Transverse colon (tissue), 4 donors: ENCODE measurements around the gene SNX8. TPM values are rescaled to one million over a fixed set of nuclear protein-coding genes. Genes with fewer than 3 reads are reported as not detected.
"Not testable (repeated sequence)": the region's sequence is repeated elsewhere in the genome, so short reads cannot be mapped to it uniquely, and the experiment has no call there.

ENCODE experiments used
- DNase-seq: peaks from one replicate; pipeline ENCODE4 v3.0.0-alpha.2; 2019
- H3K27ac ChIP-seq, 4 donors: fragments of 200-600 bp; sonication (generic); 2 replicates each; pipeline ENCODE4 v1.5.1; 2016 to 2018; ENCODE audit warnings: inconsistent platforms in 4 of 4
- H3K27me3 ChIP-seq: fragments of 200-600 bp; sonication (generic); 2 replicates; pipeline ENCODE4 v1.5.1; 2017; ENCODE audit warnings: inconsistent platforms
- H3K36me3 ChIP-seq, 4 donors: fragments of 200-600 bp; sonication (generic); 2 replicates each; pipeline ENCODE4 v1.5.1; 2017 to 2019; ENCODE audit warnings: inconsistent platforms in 4 of 4
- H3K4me1 ChIP-seq, 4 donors: fragments of 200-600 bp; sonication (generic); 2 replicates each; pipeline ENCODE4 v1.5.1; 2017 to 2020; ENCODE audit warnings: inconsistent platforms in 4 of 4
- H3K4me3 ChIP-seq, 4 donors: fragments of 200-600 bp; sonication (generic); 1 replicate in 1 of 4; 2 replicates in 3 of 4; pipeline versions ENCODE4 v1.5.1 to v1.6.1; 2017 to 2019; ENCODE audit warnings: inconsistent platforms in 4 of 4
- H3K9me3 ChIP-seq, 2 donors: fragments of 200-600 bp; sonication (generic); 2 replicates each; pipeline ENCODE4 v1.5.1; 2017 to 2019; ENCODE audit warnings: inconsistent platforms in 2 of 2
- EP300 ChIP-seq: sonication (generic); formaldehyde crosslinking; IDR thresholded peaks from one replicate; pipeline ENCODE4 v1.6.1; 2017; ENCODE audit warnings: antibody characterized with exemption, low read depth
- POLR2A ChIP-seq: fragments of 450-650 bp; IDR thresholded peaks from one replicate; pipeline ENCODE4 v1.6.1; 2016; ENCODE audit warnings: antibody characterized with exemption, mild to moderate bottlenecking, moderate library complexity
- POLR2AphosphoS5 ChIP-seq, 3 donors: sonication (generic); formaldehyde crosslinking; IDR thresholded peaks; one replicate each; pipeline ENCODE4 v1.6.1; 2016; ENCODE audit warnings: antibody characterized with exemption in 3 of 3
- WGBS, 2 donors: methylation state at CpG; one replicate each; pipeline ENCODE4 v1.1.5; 2018; ENCODE audit warnings: low coverage in 1 of 2; 5-methylcytosine and 5-hydroxymethylcytosine counted together
- in situ Hi-C, 4 donors: fragments of 200-750 bp; cut with MboI; loops; one replicate each; pipeline versions ENCODE4 v1.15.0 to v1.15.1; 2017; ENCODE audit warnings: low sequenced_read_pairs in 3 of 4, low pct_ligation_motif_present in 1 of 4, low pct_unique_long_range_greater_than_20kb in 1 of 4
- intact Hi-C: fragments of 100-400 bp; cut with DNase I; formaldehyde crosslinking; loops from one replicate; pipeline ENCODE4 v1.15.1; 2023; ENCODE audit warnings: low total_unique reads
- total RNA-seq, 4 donors: library from RNA; depleted of rRNA; stranded (reverse); fragments of >200 nt; gene quantifications; one replicate each; pipeline ENCODE4 v1.1.0, GENCODE V29; 2016
- TF ChIP-seq, protein P1 (sequence below), 5 experiments: fragments of 200-600 bp in 3 of 5; fragments of 450-650 bp in 2 of 5; sonication (generic) in 3 of 5; IDR thresholded peaks; 1 replicate in 2 of 5; 2 replicates in 3 of 5; pipeline ENCODE4 v1.5.1; 2016 to 2017; ENCODE audit warnings: antibody characterized with exemption in 5 of 5, inconsistent platforms in 3 of 5, mild to moderate bottlenecking in 2 of 5, moderate library complexity in 1 of 5

Gene SNX8
- total RNA-seq, 4 donors from 2014 or later = 3.8 to 27.3 (median 9.2) TPM

GRCh38 chr7:2316578-2316977, 2.3 kb upstream of the SNX8 start:
- H3K4me3 ChIP-seq = no peak overlapping the region
- intact Hi-C loops (no loop called here), in situ Hi-C loops (no loop called here)
- TF ChIP-seq POLR2A = no peak
- TF ChIP-seq, protein P1, sequence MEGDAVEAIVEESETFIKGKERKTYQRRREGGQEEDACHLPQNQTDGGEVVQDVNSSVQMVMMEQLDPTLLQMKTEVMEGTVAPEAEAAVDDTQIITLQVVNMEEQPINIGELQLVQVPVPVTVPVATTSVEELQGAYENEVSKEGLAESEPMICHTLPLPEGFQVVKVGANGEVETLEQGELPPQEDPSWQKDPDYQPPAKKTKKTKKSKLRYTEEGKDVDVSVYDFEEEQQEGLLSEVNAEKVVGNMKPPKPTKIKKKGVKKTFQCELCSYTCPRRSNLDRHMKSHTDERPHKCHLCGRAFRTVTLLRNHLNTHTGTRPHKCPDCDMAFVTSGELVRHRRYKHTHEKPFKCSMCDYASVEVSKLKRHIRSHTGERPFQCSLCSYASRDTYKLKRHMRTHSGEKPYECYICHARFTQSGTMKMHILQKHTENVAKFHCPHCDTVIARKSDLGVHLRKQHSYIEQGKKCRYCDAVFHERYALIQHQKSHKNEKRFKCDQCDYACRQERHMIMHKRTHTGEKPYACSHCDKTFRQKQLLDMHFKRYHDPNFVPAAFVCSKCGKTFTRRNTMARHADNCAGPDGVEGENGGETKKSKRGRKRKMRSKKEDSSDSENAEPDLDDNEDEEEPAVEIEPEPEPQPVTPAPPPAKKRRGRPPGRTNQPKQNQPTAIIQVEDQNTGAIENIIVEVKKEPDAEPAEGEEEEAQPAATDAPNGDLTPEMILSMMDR (IDR thresholded peaks at IDR 0.05) = no peak
- no peak for TF ChIP-seq EP300
- TF ChIP-seq POLR2AphosphoS5 (IDR thresholded peaks at IDR 0.05) = no peak
- no peak for DNase-seq
- H3K9me3 ChIP-seq = no peaks in the 10 kb centered on the region
- no peaks in the 10 kb centered on the region for H3K27me3 ChIP-seq
- 83 to 86% methylated on average over 1 of the region's 1 CpG for WGBS, 2 donors
- peaks cover 0 to 8% (median 6%) of the 10 kb centered on the region in 4 donors for H3K4me1 ChIP-seq
- H3K27ac ChIP-seq = no peak overlapping the region
- H3K36me3 ChIP-seq = no peaks in the 10 kb centered on the region

- TF ChIP-seq, protein P1 (IDR thresholded peaks at IDR 0.05) = no peak
- TF ChIP-seq POLR2AphosphoS5 (IDR thresholded peaks at IDR 0.05) (no peak), EP300 (no peak), POLR2A (no peak)
- no peaks in the 10 kb centered on the region for H3K9me3 ChIP-seq
- WGBS, 2 donors = 83 to 92% methylated on average over 1 of the region's 1 CpG
- no peaks in the 10 kb centered on the region for H3K27me3 ChIP-seq
- H3K36me3 ChIP-seq = no peaks in the 10 kb centered on the region
- in situ Hi-C loops (no loop called here), intact Hi-C loops (no loop called here)
- no peak overlapping the region for H3K4me3 ChIP-seq
- DNase-seq = no peak
- peaks cover 0 to 8% (median 6%) of the 10 kb centered on the region in 4 donors for H3K4me1 ChIP-seq
- no peak overlapping the region for H3K27ac ChIP-seq
Measured at GRCh38 chr7:2315787-2316186, 1.5 kb upstream of the SNX8 start.

GRCh38 chr7:2314956-2315530, 802 bp upstream of the SNX8 start:
- intact Hi-C loops, H3K27me3 ChIP-seq, in situ Hi-C loops, H3K9me3 ChIP-seq, H3K36me3 ChIP-seq, H3K4me1 ChIP-seq, DNase-seq, H3K4me3 ChIP-seq: not testable (repeated sequence)
- 62 to 68% methylated on average over 3 of the region's 3 CpGs for WGBS, 2 donors
- H3K27ac ChIP-seq = peak overlapping the region in 3 of 4 donors; percentile 35 to 90 (median 61)

- H3K36me3 ChIP-seq = no peaks in the 10 kb centered on the region
- H3K27me3 ChIP-seq = no peaks in the 10 kb centered on the region
- TF ChIP-seq POLR2AphosphoS5 (IDR thresholded peaks at IDR 0.05) = no peak
- TF ChIP-seq POLR2A = no peak
- no peak for TF ChIP-seq EP300
- TF ChIP-seq, protein P1 (IDR thresholded peaks at IDR 0.05) = no peak
- peaks cover 0 to 8% (median 6%) of the 10 kb centered on the region in 4 donors for H3K4me1 ChIP-seq
- 20 to 29% methylated on average over 8 to 29 of the region's 42 CpGs for WGBS, 2 donors
- peak overlapping the region; percentile 86 to 93 (median 88) for H3K27ac ChIP-seq
- in situ Hi-C loops = no loop called here
- H3K4me3 ChIP-seq = peak overlapping the region; percentile 64 to 96 (median 86)
- intact Hi-C loops = no loop called here
- DNase-seq = peak; percentile 35
- H3K9me3 ChIP-seq = no peaks in the 10 kb centered on the region
Measured at GRCh38 chr7:2313450-2314208, 612 bp downstream of the SNX8 start.
